ENCODE data around the gene CARD18. TPM values are rescaled to one million over a fixed set of nuclear protein-coding genes. Genes with fewer than 3 reads are reported as not detected.

Gene CARD18
- not detected in 2 replicates for total RNA-seq (2014; rRNA removed; shearing (Covaris generic))

- no peak for DNase-seq (ENCODE audit: low read depth)
Measured at GRCh38 chr11:105139669-105140068, at the start of gene CARD18. Gene CARD18 (minus strand): TSS chr11:105139769. CDS start chr11:105139726, 43 bp downstream.

GRCh38 chr11:105183987-105184386 is 44.4 kb upstream of the CARD18 start:
- DNase-seq (ENCODE audit: low read depth): no peak

GRCh38 chr11:105183426-105183825 is 43.9 kb upstream of the CARD18 start:
- DNase-seq (ENCODE audit: low read depth): no peak

GRCh38 chr11:105181521-105181920 is 42.0 kb upstream of the CARD18 start:
- DNase-seq (ENCODE audit: low read depth): no peak

- DNase-seq (ENCODE audit: low read depth): peak; percentile 76
Measured at GRCh38 chr11:105181100-105181499, 41.5 kb upstream of the CARD18 start.

- DNase-seq (ENCODE audit: low read depth): no peak
Measured at GRCh38 chr11:105179542-105180278, 40.1 kb upstream of the CARD18 start.

- DNase-seq (ENCODE audit: low read depth): peak; percentile 86
Measured at GRCh38 chr11:105177658-105178057, 38.1 kb upstream of the CARD18 start.

GRCh38 chr11:105168457-105168856 is 28.9 kb upstream of the CARD18 start:
- peak; percentile 76 for DNase-seq (ENCODE audit: low read depth)

- DNase-seq (ENCODE audit: low read depth): no peak
Measured at GRCh38 chr11:105167244-105167643, 27.7 kb upstream of the CARD18 start.

- no peak for DNase-seq (ENCODE audit: low read depth)
Measured at GRCh38 chr11:105164208-105164607, 24.6 kb upstream of the CARD18 start.

- no peak for DNase-seq (ENCODE audit: low read depth)
Measured at GRCh38 chr11:105162506-105162905, 22.9 kb upstream of the CARD18 start.

- DNase-seq (ENCODE audit: low read depth): no peak
Measured at GRCh38 chr11:105158436-105158835, 18.9 kb upstream of the CARD18 start.

GRCh38 chr11:105156720-105157119 is 17.2 kb upstream of the CARD18 start:
- no peak for DNase-seq (ENCODE audit: low read depth)

- no peak for DNase-seq (ENCODE audit: low read depth)
Measured at GRCh38 chr11:105156231-105156630, 16.7 kb upstream of the CARD18 start.

- DNase-seq (ENCODE audit: low read depth): no peak
Measured at GRCh38 chr11:105155679-105156078, 16.1 kb upstream of the CARD18 start.

GRCh38 chr11:105153392-105153791 is 13.8 kb upstream of the CARD18 start:
- no peak for DNase-seq (ENCODE audit: low read depth)

- peak; percentile 49 for DNase-seq (ENCODE audit: low read depth)
Measured at GRCh38 chr11:105152560-105152959, 13.0 kb upstream of the CARD18 start.

- peak; percentile 74 for DNase-seq (ENCODE audit: low read depth)
Measured at GRCh38 chr11:105152021-105152512, 12.5 kb upstream of the CARD18 start.

- no peak for DNase-seq (ENCODE audit: low read depth)
Measured at GRCh38 chr11:105149477-105149876, 9.9 kb upstream of the CARD18 start.

GRCh38 chr11:105148241-105148640 is 8.7 kb upstream of the CARD18 start:
- peak; percentile 35 for DNase-seq (ENCODE audit: low read depth)

- DNase-seq (ENCODE audit: low read depth): peak; percentile 65
Measured at GRCh38 chr11:105144887-105145286, 5.3 kb upstream of the CARD18 start.

GRCh38 chr11:105142167-105142566 is 2.6 kb upstream of the CARD18 start:
- DNase-seq (ENCODE audit: low read depth): no peak

- peak; percentile 73 for DNase-seq (ENCODE audit: low read depth)
Measured at GRCh38 chr11:105137286-105137685, 2.3 kb downstream of the CARD18 start.

GRCh38 chr11:105135883-105136282 is 3.7 kb downstream of the CARD18 start:
- no peak for DNase-seq (ENCODE audit: low read depth)

All from M059J (cell line).